Kidney epithelial cell (primary cell): Measurements from ENCODE around the gene NETO1. TPM values are rescaled to one million over a fixed set of nuclear protein-coding genes. Genes with fewer than 3 reads are reported as not detected.

Source experiments
- DNase-seq: peaks from one replicate; pipeline ENCODE4 v3.0.0-alpha.2; 2010; ENCODE audit warnings: low read depth
- H3K27me3 ChIP-seq: 2 replicates; pipeline ENCODE4 v1.6.0; 2011; ENCODE audit warnings: low read length; ENCODE audit not compliant: control insufficient read depth, insufficient read depth
- H3K36me3 ChIP-seq: 2 replicates; pipeline ENCODE4 v1.5.1; 2011; ENCODE audit warnings: low read length; ENCODE audit not compliant: control insufficient read depth, insufficient read depth
- H3K4me3 ChIP-seq: 2 replicates; pipeline ENCODE4 v1.5.1; 2011; ENCODE audit warnings: low read depth, mild to moderate bottlenecking, control low read depth, low read length
- CTCF ChIP-seq: IDR thresholded peaks from 2 replicates; pipeline ENCODE4 v1.5.1; 2011; ENCODE audit warnings: mild to moderate bottlenecking, moderate library complexity, low read length, control low read depth, inconsistent platforms; ENCODE audit not compliant: insufficient read depth, poor library complexity, severe bottlenecking
- total RNA-seq: library from RNA; depleted of rRNA; stranded (reverse); fragments of >200 nt; gene quantifications from 2 replicates; pipeline ENCODE4 v1.2.3, GENCODE V29; 2015

Gene NETO1
- total RNA-seq, 1 donor from 2014 or later: 7.5 TPM

DNA sequence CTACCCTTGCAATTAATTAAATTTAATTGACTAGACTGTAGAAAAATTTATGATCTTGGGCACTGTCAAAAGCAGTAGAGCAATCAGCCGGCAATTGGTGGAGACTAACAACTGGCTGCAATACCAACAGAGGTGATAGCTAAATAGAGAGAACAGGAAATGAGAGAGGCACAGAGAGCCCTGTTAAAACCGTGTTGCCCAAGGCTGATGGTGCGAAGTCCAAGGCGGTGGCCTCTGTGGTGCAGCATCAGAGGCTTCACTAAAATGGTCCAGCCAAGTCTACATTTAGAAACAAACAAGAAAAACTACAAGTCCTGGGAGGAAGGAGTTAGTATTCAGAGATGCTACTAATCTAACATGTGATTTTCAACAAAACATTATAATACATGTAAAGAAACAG, 115.6 kb downstream of the NETO1 start:
- no peak for DNase-seq
- no peak overlapping the region for H3K4me3 ChIP-seq
- TF ChIP-seq CTCF: no peak
- H3K27me3 ChIP-seq: no peaks in the 10 kb centered on the region
- H3K36me3 ChIP-seq: no peaks in the 10 kb centered on the region

DNA sequence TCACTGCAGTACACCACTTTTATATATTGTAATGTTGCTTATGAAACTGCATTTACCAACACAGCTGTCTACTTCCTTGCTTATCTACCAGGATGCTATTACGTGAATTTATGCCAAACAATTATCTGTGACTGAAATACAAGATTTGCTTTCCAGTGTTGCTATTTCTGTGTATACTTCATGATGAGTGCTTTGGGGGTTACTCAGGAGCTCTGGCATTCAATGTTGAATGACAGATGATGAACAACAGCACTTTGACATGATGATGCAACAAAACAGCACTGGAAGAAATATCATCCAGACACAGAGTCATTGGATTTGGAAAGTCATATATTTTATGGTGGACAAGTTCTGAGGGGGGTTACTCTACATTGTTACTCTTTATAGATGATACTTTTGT, 125.8 kb downstream of the NETO1 start:
- no peak overlapping the region for H3K4me3 ChIP-seq
- TF ChIP-seq CTCF: no peak
- no peak for DNase-seq

DNA sequence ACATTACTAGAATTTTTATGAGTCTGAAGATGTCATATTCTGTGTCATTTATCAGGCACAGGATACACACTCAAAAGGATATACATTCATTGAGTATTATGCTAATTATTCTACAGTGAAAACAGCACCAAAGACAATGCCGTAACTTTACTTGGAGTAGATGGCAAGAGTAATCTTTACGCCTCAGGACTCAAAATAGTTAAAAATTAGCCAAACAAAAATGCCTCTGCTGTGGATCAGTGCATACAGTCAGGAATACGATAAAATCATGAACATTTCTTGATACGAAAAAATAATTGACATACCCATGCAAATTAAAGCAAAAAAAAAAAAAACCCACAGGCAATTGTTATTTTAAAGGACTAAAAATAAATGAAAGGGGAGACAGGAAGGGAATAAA, 129.7 kb downstream of the NETO1 start:
- Histone ChIP-seq H3K4me3 (no peak overlapping the region), H3K27me3 (no peaks in the 10 kb centered on the region), H3K36me3 (no peaks in the 10 kb centered on the region)
- DNase-seq: no peak
- no peak for TF ChIP-seq CTCF

More for the DNA sequence above, 125.8 kb downstream of the NETO1 start:
- Histone ChIP-seq H3K27me3 (no peaks in the 10 kb centered on the region), H3K36me3 (no peaks in the 10 kb centered on the region)

GRCh38 chr18:72727776-72728175, 140.0 kb downstream of the NETO1 start:
- no peak for TF ChIP-seq CTCF
- Histone ChIP-seq H3K4me3 (no peak overlapping the region), H3K27me3 (no peaks in the 10 kb centered on the region), H3K36me3 (no peaks in the 10 kb centered on the region)
- no peak for DNase-seq

- no peaks in the 10 kb centered on the region for H3K36me3 ChIP-seq
- no peak for DNase-seq
- no peak overlapping the region for H3K4me3 ChIP-seq
- no peak for TF ChIP-seq CTCF
- no peaks in the 10 kb centered on the region for H3K27me3 ChIP-seq
Observed at GRCh38 chr18:72727038-72727655, 140.6 kb downstream of the NETO1 start.

DNA sequence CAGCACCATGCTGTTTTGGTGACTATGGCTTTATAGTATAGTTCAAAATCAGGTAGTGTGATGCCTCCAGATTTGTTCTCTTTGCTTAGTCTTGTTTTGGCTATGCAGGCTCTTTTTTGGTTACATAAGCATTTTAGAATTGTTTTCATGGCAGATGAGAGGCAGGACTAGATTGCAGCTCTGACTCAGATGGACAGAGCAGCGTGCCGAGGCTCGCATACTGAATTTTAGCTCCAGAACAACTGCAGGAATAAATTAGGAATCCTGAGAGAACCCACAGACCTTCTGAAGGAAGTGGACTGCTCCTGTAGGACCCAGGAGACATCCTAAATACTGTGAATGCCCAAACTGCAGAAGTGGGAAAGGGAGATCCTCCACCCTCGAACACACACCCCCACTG, 141.6 kb downstream of the NETO1 start:
- no peak for TF ChIP-seq CTCF
- no peaks in the 10 kb centered on the region for H3K27me3 ChIP-seq
- no peak for DNase-seq
- no peaks in the 10 kb centered on the region for H3K36me3 ChIP-seq
- no peak overlapping the region for H3K4me3 ChIP-seq
